ENCODE results near the gene RGL4.
"Not testable (repeated sequence)": the region's sequence is repeated elsewhere in the genome, so short reads cannot be mapped to it uniquely, and the experiment has no call there.

The RGL4 gene

GRCh38 chr22:23690713-23691112, at the start of gene RGL4:
Gene RGL4, plus strand, starts transcription at chr22:23691013. Its CDS starts 1,018 bp downstream, at chr22:23692031.
- in situ Hi-C loops (cut with MboI; ENCODE audit: low sequenced_read_pairs) = no loop called here

GRCh38 chr22:23646526-23646925, 44.3 kb upstream of the RGL4 start:
- in situ Hi-C loops (cut with MboI; ENCODE audit: low sequenced_read_pairs) = not testable (repeated sequence)

GRCh38 chr22:23649071-23649501, 41.7 kb upstream of the RGL4 start:
- in situ Hi-C loops (cut with MboI; ENCODE audit: low sequenced_read_pairs) = no loop called here

- in situ Hi-C loops (cut with MboI; ENCODE audit: low sequenced_read_pairs) = no loop called here
Measured at GRCh38 chr22:23651676-23652075, 39.1 kb upstream of the RGL4 start.

- in situ Hi-C loops (cut with MboI; ENCODE audit: low sequenced_read_pairs) = no loop called here
Measured at GRCh38 chr22:23652286-23652685, 38.5 kb upstream of the RGL4 start.

- in situ Hi-C loops (cut with MboI; ENCODE audit: low sequenced_read_pairs) = no loop called here
Measured at GRCh38 chr22:23652711-23653110, 38.1 kb upstream of the RGL4 start.

GRCh38 chr22:23655891-23656475, 34.8 kb upstream of the RGL4 start:
- in situ Hi-C loops (cut with MboI; ENCODE audit: low sequenced_read_pairs) = no loop called here

- in situ Hi-C loops (cut with MboI; ENCODE audit: low sequenced_read_pairs) = no loop called here
Measured at GRCh38 chr22:23657727-23658126, 33.1 kb upstream of the RGL4 start.

- in situ Hi-C loops (cut with MboI; ENCODE audit: low sequenced_read_pairs) = not testable (repeated sequence)
Measured at GRCh38 chr22:23660381-23660780, 30.4 kb upstream of the RGL4 start.

GRCh38 chr22:23670378-23671295, 20.2 kb upstream of the RGL4 start:
- in situ Hi-C loops (cut with MboI; ENCODE audit: low sequenced_read_pairs) = no loop called here

GRCh38 chr22:23671387-23671786, 19.4 kb upstream of the RGL4 start:
- in situ Hi-C loops (cut with MboI; ENCODE audit: low sequenced_read_pairs) = not testable (repeated sequence)

GRCh38 chr22:23672307-23673049, 18.3 kb upstream of the RGL4 start:
- in situ Hi-C loops (cut with MboI; ENCODE audit: low sequenced_read_pairs) = not testable (repeated sequence)

- in situ Hi-C loops (cut with MboI; ENCODE audit: low sequenced_read_pairs) = no loop called here
Measured at GRCh38 chr22:23673050-23673620, 17.7 kb upstream of the RGL4 start.

GRCh38 chr22:23673826-23674690, 16.8 kb upstream of the RGL4 start:
- in situ Hi-C loops (cut with MboI; ENCODE audit: low sequenced_read_pairs) = no loop called here

GRCh38 chr22:23674886-23675501, 15.8 kb upstream of the RGL4 start:
- in situ Hi-C loops (cut with MboI; ENCODE audit: low sequenced_read_pairs) = not testable (repeated sequence)

GRCh38 chr22:23675502-23676415, 15.1 kb upstream of the RGL4 start:
- in situ Hi-C loops (cut with MboI; ENCODE audit: low sequenced_read_pairs) = no loop called here

GRCh38 chr22:23676841-23677700, 13.7 kb upstream of the RGL4 start:
- in situ Hi-C loops (cut with MboI; ENCODE audit: low sequenced_read_pairs) = not testable (repeated sequence)

- in situ Hi-C loops (cut with MboI; ENCODE audit: low sequenced_read_pairs) = no loop called here
Measured at GRCh38 chr22:23677701-23677995, 13.2 kb upstream of the RGL4 start.

All from HL-60/S4 treated with phorbol 12-myristate 13-acetate at 8.2 ng/mL for 4 days and 3 days (cell line).